ENCODE results near the gene OXGR1. TPM values are rescaled to one million over a fixed set of nuclear protein-coding genes. Genes with fewer than 3 reads are reported as not detected.
"Not testable (repeated sequence)": the region's sequence is repeated elsewhere in the genome, so short reads cannot be mapped to it uniquely, and the experiment has no call there.

OXGR1 gene
- total RNA-seq: under 1 TPM; 0.13 to 0.44 TPM
- long read RNA-seq: 0 reads

- peak; percentile 28 for DNase-seq
- intact Hi-C loops (cut with DNase I): no loop called here
- ATAC-seq: peak; percentile 23 to 50
These were observed at the start of gene OXGR1 for GRCh38 chr13:96994017-96994857. Gene OXGR1 (minus strand): TSS chr13:96994476. CDS start chr13:96987759, 6,717 bp downstream.

- intact Hi-C loops (cut with DNase I): no loop called here
- DNase-seq (no peak), ATAC-seq (no peak)
These were observed 49.0 kb upstream of the OXGR1 start for GRCh38 chr13:97043302-97043701.

- DNase-seq (no peak), ATAC-seq (no peak)
- intact Hi-C loops (cut with DNase I): loop anchor here in 1 of 2 donors (5.0 kb wide), 1 partner anchor 321 kb away; no protein-coding TSS in a partner anchor
These were observed 36.6 kb upstream of the OXGR1 start for GRCh38 chr13:97030705-97031452.

GRCh38 chr13:97028441-97029299 lies 34.4 kb upstream of the OXGR1 start:
- intact Hi-C loops (cut with DNase I): no loop called here
- DNase-seq: peak; percentile 59

GRCh38 chr13:97027162-97027554 lies 32.9 kb upstream of the OXGR1 start:
- intact Hi-C loops (cut with DNase I): no loop called here
- ATAC-seq: no peak
- DNase-seq: no peak

More at GRCh38 chr13:97028441-97029299, 34.4 kb upstream of the OXGR1 start:
- peak in 1 of 2 donors; percentile 23 for ATAC-seq

- intact Hi-C loops (cut with DNase I): no loop called here
- peak in 1 of 2 donors; percentile 27 for ATAC-seq
- DNase-seq: no peak
These were observed 32.4 kb upstream of the OXGR1 start for GRCh38 chr13:97026531-97027161.

- DNase-seq; intact Hi-C loops (cut with DNase I); ATAC-seq: not testable (repeated sequence)
These were observed 29.5 kb upstream of the OXGR1 start for GRCh38 chr13:97023812-97024211.

GRCh38 chr13:97023117-97023516 lies 28.8 kb upstream of the OXGR1 start:
- intact Hi-C loops (cut with DNase I): no loop called here
- DNase-seq: no peak
- no peak for ATAC-seq

- no peak for DNase-seq
- intact Hi-C loops (cut with DNase I): no loop called here
- ATAC-seq: no peak
These were observed 27.0 kb upstream of the OXGR1 start for GRCh38 chr13:97021241-97021640.

GRCh38 chr13:97020689-97021240 lies 26.5 kb upstream of the OXGR1 start:
- no peak for ATAC-seq
- DNase-seq: no peak
- intact Hi-C loops (cut with DNase I): no loop called here

GRCh38 chr13:97020194-97020593 lies 25.9 kb upstream of the OXGR1 start:
- no peak for ATAC-seq

GRCh38 chr13:97019236-97019635 lies 25.0 kb upstream of the OXGR1 start:
- intact Hi-C loops (cut with DNase I): loop anchor here (5.0 to 10.0 kb wide), 2 partner anchors 786 to 793 kb away; no protein-coding TSS in a partner anchor

More at GRCh38 chr13:97020194-97020593, 25.9 kb upstream of the OXGR1 start:
- intact Hi-C loops (cut with DNase I): no loop called here
- DNase-seq: no peak

GRCh38 chr13:97018029-97018819 lies 23.9 kb upstream of the OXGR1 start:
- intact Hi-C loops (cut with DNase I): loop anchor here (5.0 to 10.0 kb wide), 2 partner anchors 787 to 794 kb away; no protein-coding TSS in a partner anchor
- DNase-seq: no peak
- ATAC-seq: peak; percentile 57 to 68

More at GRCh38 chr13:97019236-97019635, 25.0 kb upstream of the OXGR1 start:
- ATAC-seq: no peak
- no peak for DNase-seq

- intact Hi-C loops (cut with DNase I): loop anchor here (5.0 to 10.0 kb wide), 2 partner anchors 787 to 795 kb away; no protein-coding TSS in a partner anchor
- DNase-seq (no peak), ATAC-seq (no peak)
These were observed 23.0 kb upstream of the OXGR1 start for GRCh38 chr13:97017322-97017721.

GRCh38 chr13:97015661-97016350 lies 21.5 kb upstream of the OXGR1 start:
- no peak for DNase-seq
- no peak for ATAC-seq
- intact Hi-C loops (cut with DNase I): loop anchor here (5.0 to 10.0 kb wide), 2 partner anchors 789 to 796 kb away; no protein-coding TSS in a partner anchor

- intact Hi-C loops (cut with DNase I): loop anchor here in 1 of 2 donors (10.0 kb wide), 1 partner anchor 792 kb away; no protein-coding TSS in a partner anchor
- no peak for DNase-seq
These were observed 18.2 kb upstream of the OXGR1 start for GRCh38 chr13:97012251-97013048.

More at GRCh38 chr13:97012251-97013048, 18.2 kb upstream of the OXGR1 start:
- peak in 1 of 2 donors; percentile 17 for ATAC-seq

All from left cardiac atrium (tissue), 4 donors.